HG02885 (cell line): ENCODE measurements around the gene ZBTB7C.

Experiments used
- ATAC-seq: cut with Tn5 transposase; IDR thresholded peaks from one replicate; pipeline ENCODE4 v1.9.1; 2021; ENCODE audit warnings: mild to moderate bottlenecking; ENCODE audit not compliant: unreplicated experiment, poor library complexity

Gene ZBTB7C

DNA sequence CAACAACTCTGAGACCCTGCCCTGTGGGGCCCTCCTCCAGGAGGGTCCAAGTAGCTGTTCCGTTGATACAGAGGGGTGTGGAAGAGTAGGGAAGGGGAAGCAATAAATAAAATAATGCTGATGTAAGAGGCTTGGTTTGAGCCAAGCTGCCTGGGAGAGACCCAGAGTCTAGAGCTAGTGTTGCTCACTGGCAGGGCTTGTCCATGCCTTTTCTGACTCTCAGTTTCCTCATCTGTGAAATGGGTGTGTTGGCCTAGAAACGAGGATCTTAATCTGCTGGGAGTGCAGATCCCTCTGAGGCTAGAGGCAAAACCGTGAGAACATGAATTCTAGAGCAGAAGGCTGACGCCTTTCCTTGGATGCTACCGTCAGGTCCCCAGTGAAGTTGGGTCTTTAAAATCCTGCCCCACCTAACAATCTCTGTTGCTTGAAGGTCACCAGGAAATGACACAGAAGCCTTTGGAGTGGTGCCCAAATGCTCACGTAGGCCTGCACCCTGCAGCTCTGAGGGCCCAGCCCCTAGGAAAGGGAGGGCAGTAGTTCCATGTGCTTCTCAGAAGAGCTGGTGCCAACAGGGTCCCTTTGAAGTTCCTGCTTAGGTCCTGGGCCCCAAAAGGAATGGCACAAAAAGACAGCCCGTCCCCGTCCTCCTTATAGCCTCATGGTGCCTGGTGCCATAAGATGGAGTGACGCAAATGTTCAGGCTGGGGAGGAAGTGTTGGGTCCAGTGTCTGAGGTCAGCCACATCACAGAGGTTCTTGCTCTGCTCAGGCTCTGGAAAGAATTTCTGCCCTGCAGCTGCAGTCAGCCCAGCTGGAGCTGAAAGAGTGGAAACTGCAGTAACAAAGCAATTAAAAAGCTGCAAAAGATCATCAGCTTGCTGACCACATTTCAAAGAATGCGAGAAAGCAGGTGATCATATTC lies 405.5 kb downstream of the ZBTB7C start:
- no peak for ATAC-seq

DNA sequence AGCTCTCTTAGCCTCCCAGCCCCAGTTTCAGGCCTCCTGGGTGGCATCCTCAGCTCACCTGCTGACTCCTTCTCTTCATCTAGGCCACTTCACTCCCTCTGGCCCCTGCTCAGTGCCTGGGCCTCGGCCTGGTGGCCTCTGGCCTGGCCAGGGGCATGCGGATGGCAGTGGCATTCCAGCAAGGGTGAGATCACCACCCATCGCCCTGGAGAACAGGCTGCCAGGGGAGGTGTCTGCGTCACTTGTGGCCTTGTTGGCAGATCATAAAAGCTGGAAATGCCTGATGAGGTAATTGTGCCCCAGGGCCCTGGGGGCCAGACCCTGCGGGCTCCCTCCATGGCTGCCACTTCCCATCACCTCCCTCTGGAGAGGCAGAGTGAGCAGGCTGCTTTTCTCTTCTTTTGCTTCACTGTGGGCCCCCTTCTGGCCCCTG lies 406.2 kb downstream of the ZBTB7C start:
- no peak for ATAC-seq

DNA sequence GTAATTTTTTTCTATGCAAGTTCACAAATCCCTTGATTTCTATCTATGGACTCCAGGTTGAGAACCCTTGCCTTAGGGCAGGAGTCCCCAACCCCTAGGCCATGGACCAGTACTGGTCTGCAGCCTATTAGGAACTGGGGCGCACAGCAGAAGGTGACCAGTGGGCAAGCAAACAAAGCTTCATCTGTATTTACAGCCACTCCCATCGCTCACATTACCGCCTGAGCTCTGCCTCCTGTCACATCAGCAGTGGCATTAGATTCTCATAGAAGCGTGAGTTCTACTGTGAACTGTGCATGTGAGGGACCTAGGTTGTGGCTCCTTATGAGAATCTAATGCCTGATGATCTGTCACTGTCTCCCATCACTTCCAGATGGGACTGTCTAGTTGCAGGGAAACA lies 408.5 kb downstream of the ZBTB7C start:
- no peak for ATAC-seq

DNA sequence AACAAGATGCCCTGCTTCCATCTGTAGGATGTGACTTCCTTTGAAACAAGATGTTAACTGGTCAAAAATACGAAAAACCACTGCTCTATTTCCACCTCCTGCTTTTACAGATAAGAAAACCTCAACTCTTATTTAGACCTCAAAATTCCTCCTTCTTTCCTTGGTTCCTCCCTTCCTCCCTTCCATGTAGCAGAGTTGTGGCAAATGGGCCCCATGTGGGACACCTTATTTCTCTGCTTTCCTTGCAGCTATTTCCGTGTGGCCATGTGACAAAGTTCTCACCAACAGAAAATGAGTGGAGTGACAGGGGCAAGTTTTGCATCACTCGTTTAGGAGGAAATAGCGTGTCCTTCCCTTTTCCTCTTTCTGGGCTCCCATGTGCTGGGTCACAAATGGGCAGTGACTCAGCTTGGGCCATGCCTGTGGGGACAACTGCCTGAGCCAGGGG lies 409.4 kb downstream of the ZBTB7C start:
- no peak for ATAC-seq

- no peak for ATAC-seq
These were observed 411.8 kb downstream of the ZBTB7C start for GRCh38 chr18:47997338-47997780.

DNA sequence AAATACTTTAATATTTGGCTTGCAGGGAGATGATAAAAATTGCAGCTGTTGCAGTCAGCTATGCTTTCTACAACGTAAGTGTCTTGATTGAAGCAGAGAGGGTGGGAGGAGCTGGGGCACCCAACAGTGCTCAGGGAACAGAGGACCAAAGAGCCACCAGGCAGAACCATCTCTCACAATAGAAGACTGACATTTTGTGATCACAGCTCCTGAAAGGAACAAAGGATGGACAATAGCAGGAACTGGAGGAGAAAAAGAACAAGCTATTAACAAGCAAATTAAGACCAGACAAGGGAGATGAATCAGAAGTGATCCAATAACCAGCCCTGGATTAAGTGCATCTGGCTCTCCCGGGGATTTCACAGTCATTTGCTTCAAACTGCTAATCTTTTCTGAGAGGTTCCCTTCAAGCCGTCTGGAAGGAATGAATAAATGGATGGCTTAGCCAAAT lies 413.1 kb downstream of the ZBTB7C start:
- ATAC-seq, result no peak

- no peak for ATAC-seq
These were observed 413.5 kb downstream of the ZBTB7C start for GRCh38 chr18:47995654-47996053.

GRCh38 chr18:47993409-47993808 lies 415.8 kb downstream of the ZBTB7C start:
- no peak for ATAC-seq

DNA sequence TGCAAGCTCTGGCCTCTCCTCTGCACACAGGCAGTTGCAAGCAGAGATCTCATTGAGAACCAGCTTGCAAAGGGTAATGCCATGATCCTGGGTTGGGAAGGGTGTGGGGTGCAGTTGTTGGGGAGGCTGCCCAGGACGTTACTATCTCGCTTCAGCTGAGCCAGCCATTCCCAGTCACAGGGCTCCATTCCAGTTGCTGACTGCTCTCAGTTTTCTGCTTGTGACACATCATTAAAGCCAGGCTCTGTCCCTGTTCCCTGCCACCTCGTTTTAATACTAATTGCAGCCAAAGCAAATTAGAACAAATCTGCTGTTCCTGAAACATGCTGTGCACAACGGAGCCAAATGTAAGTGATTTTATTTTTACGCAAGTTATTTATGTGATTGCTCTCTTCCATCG lies 416.2 kb downstream of the ZBTB7C start:
- no peak for ATAC-seq

GRCh38 chr18:47992266-47992665 lies 416.9 kb downstream of the ZBTB7C start:
- ATAC-seq, result no peak

GRCh38 chr18:47990981-47991380 lies 418.2 kb downstream of the ZBTB7C start:
- ATAC-seq, result no peak

DNA sequence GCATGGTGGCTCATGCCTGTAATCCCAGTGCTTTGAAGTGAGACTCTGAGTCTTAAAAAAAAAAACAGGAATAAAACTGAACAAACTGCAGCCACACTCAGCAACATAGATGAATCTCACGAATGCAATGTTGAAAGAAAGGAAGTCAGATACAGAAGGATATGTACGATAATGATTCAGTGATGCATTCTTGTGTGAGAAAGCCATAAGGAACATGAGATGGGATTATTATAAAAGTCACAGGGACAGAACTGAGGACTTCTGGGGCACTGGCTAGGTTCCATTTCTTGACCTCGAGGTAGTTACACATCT lies 421.8 kb downstream of the ZBTB7C start:
- no peak for ATAC-seq

DNA sequence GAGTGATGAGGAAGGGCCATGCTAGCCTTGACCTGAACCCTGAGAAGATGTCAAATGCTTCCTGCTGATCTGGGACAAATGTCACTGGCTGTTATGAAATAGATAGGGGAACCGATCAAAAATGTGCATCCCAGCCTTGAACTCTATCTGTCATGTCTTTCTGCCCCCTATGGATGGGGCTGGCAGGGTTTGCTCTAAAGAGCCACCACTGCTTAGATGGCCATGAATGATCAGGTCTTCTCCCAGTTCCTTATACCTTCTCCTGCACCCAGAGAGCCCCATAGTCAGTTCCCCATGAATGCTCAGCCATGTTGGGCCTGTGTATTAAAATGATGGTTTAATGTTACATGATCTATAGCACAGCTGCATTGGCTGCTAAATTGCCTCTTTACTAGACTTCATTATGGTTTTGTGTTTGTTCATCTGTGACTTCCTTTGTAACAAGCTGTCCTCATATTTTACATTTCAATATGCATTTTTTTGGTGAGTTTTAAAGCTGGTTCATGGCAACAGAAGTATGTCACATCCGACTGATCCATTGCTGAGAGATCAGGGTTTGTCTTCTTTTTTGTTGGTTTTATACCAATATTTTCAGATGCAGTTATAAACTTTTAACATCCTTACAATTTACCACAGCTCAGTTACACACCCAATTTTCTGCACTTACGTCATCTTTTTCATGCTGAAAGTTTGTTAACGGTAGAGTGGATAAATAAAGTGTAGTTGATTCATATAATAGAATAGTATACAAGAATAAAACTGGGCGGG lies 422.4 kb downstream of the ZBTB7C start:
- no peak for ATAC-seq

DNA sequence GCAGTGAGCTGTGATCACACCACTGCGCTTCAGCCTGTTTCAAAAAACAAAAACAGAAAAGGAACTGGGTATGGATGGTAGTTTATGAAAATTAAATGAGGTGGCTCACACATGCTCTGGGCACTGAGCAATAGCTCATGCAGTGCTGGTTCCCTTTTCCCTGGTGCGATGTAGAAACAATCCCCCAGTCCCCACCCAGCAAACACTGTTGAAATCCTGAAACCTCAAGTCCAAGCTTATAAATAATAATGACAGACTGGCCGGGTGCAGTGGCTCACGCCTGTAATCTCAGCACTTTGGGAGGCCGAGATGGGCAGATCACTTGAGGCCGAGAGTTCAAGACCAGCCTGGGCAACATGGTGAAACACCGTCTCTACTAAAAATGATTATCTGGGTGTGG lies 423.3 kb downstream of the ZBTB7C start:
- ATAC-seq, result no peak

DNA sequence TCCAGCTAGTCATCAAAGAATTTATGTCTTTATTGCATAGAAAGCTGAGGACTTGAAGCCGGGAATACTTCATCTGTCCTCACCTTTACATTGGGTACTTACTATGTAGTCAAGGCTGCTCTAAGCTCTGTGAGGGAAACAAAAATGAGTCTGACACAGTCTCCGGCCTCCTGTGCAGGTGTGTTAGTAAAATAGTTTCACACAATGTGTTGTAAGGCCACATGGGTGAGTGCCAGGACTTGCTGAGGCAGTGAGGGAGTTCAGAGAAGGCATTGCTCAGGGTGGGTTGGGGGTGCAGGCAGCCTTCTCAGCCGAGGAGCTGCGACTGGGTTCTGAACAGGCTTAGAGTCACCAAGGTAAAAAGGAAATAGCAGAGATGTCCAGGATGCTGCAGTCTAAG lies 424.2 kb downstream of the ZBTB7C start:
- no peak for ATAC-seq

DNA sequence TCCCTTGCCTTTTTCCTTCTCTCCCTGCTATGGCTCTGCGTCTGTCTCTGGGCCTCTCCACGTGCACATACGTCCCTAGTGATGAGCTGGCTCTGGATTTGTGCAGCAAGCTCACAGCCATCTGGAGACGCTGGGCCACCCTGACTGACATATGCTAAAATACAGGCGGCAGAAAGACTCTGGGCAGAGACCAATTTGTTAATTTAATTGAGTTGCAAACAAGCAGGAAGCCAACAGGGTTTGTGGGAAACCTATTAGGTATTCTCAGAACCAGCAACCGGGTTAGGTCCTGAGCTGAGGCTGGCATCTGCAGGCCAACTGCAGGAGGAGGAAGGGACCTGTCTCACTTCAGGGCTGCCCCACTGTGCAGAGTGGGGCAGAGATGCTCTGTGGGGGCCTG lies 425.2 kb downstream of the ZBTB7C start:
- no peak for ATAC-seq

- ATAC-seq, result no peak
These were observed 426.1 kb downstream of the ZBTB7C start for GRCh38 chr18:47983055-47983454.

- ATAC-seq, result no peak
These were observed 427.4 kb downstream of the ZBTB7C start for GRCh38 chr18:47981830-47982229.

- no peak for ATAC-seq
These were observed 427.9 kb downstream of the ZBTB7C start for GRCh38 chr18:47981320-47981719.

DNA sequence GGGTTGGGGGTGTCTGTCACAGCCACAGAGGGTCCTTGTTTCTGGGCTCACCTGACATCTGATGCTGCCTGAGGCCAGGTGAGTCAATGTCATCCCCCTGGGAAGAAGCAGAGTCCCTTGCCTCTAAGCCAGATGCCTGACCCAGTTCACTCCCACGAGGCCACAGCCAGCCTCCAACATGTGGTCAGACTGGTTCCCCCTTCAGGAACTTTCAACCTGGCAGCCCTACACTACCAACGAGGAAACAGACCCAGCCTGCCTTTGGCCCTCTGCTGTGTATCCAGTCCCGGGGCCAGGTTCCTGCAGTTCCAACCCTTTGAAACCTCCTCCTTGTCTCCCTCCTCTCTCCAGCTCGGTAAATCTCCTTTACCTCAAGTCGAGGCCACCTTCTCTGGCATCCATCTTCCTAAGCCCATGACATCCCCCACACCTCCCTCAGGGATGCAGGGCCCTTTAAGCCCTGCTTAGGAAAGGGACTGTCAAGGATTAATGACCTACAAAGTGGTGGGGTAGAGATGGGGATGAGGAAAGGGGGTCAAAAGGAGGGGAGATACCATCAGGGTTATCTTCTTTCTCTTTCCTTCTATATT lies 429.5 kb downstream of the ZBTB7C start:
- ATAC-seq, result no peak

GRCh38 chr18:47978603-47979002 lies 430.6 kb downstream of the ZBTB7C start:
- no peak for ATAC-seq
